ENCODE results near the gene CENPO.

CENPO gene

DNA sequence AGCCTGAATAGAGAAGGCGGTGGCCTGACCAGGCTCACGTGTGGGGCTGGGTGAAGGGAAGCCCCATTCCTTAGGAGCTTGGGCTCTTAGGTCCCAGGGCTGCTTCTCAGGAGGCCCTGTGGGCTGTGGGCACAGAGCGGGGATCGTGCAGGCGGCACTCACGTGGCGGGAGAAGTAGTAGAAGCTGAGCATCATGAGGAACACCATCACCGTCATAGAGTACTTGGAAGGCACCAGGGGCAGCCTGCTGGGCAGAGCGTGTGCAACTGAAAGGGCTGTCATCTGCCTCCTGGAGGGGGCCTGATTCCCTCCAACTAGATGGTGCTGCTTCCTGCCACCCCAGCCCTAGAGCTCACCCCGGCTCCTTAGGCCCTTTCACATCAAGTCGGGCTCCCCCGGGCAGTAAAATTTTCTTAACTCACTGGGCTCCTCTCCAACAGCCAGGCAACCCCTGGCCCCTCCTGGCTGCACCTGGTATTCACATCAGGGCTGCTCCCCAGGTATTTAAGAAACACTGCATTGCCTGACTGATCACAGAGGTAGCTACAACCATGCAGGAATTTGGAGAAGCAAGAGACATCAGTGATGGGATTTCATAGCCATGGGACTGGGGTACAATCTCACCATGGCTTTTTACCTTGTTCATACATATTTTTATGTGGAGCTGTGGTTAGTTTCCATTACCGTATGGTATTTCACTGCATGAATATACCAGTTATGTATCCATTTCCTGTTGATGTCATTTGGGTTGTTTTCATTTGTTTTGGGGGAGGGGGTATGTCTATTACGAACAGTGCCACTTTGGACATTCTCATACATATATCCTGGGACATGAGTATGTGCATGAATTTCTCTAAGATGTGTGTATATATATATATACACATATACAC, 32.9 kb downstream of the CENPO start:
- H3K27me3 ChIP-seq (replicated peaks in 2 of 5; ENCODE audit: control insufficient read depth in 4 of 5, insufficient read depth in 5 of 5, low read length in 4 of 5): no peaks in the 10 kb centered on the region
- ChIA-PET POLR2A (no interaction called here), CTCF (interaction anchor here (0.6 to 8.6 kb wide), 9 partner anchors 7 to 553 kb away, joined by 3 to 92 read pairs (median 3); no protein-coding TSS in a partner anchor)
- 100% methylated on average over 9 of the region's 14 CpGs for WGBS (ENCODE audit: insufficient coverage)
- DNase-seq: no peak
- peaks cover 6 to 64% (median 46%) of the 10 kb centered on the region in 4 experiments for H3K36me3 ChIP-seq (ENCODE audit: control insufficient read depth in 4 of 4, insufficient read depth in 4 of 4, low read length in 3 of 4)
- H3K4me3 ChIP-seq (ENCODE audit: control insufficient read depth in 1 of 7, extremely low read depth in 1 of 7, insufficient read depth in 4 of 7, low read depth in 2 of 7, low read length in 6 of 7): no peak overlapping the region
- peaks cover 0 to 6% (median under 1%) of the 10 kb centered on the region in 4 experiments for H3K4me1 ChIP-seq (ENCODE audit: control extremely low read depth in 1 of 4, control insufficient read depth in 4 of 4, insufficient read depth in 4 of 4, low read length in 3 of 4)
- H3K9me3 ChIP-seq (ENCODE audit: control extremely low read depth in 1 of 5, control insufficient read depth in 4 of 5, insufficient read depth in 2 of 5, low read depth in 1 of 5, low read length in 4 of 5): no peaks in the 10 kb centered on the region
- H3K27ac ChIP-seq (ENCODE audit: insufficient read depth in 1 of 2, low read depth in 1 of 2, low read length in 2 of 2, poor library complexity in 1 of 2, severe bottlenecking in 2 of 2): no peak overlapping the region

- Histone ChIP-seq H3K27ac (ENCODE audit: insufficient read depth in 1 of 2, low read depth in 1 of 2, low read length in 2 of 2, poor library complexity in 1 of 2, severe bottlenecking in 2 of 2) (no peak overlapping the region), H3K4me3 (ENCODE audit: control insufficient read depth in 1 of 7, extremely low read depth in 1 of 7, insufficient read depth in 4 of 7, low read depth in 2 of 7, low read length in 6 of 7) (no peak overlapping the region), H3K27me3 (replicated peaks in 2 of 5; ENCODE audit: control insufficient read depth in 4 of 5, insufficient read depth in 5 of 5, low read length in 4 of 5) (no peaks in the 10 kb centered on the region), H3K9me3 (ENCODE audit: control extremely low read depth in 1 of 5, control insufficient read depth in 4 of 5, insufficient read depth in 2 of 5, low read depth in 1 of 5, low read length in 4 of 5) (no peaks in the 10 kb centered on the region), H3K36me3 (ENCODE audit: control insufficient read depth in 4 of 4, insufficient read depth in 4 of 4, low read length in 3 of 4) (peaks cover 0 to 62% (median 43%) of the 10 kb centered on the region in 4 experiments), H3K4me1 (ENCODE audit: control extremely low read depth in 1 of 4, control insufficient read depth in 4 of 4, insufficient read depth in 4 of 4, low read length in 3 of 4) (peaks cover 0 to 6% (median under 1%) of the 10 kb centered on the region in 4 experiments)
- ChIA-PET POLR2A (interaction anchor here (1.5 kb wide), 1 partner anchor 416 kb away, joined by 3 read pairs; no protein-coding TSS in a partner anchor), CTCF (interaction anchor here (1.0 to 8.6 kb wide), 10 partner anchors 8 to 422 kb away, joined by 3 to 92 read pairs (median 6); no protein-coding TSS in a partner anchor)
- no CpG with 5 or more reads among the region's 5 CpGs for WGBS (ENCODE audit: insufficient coverage)
- no peak for DNase-seq
Measured at GRCh38 chr2:24826773-24827145, 33.5 kb downstream of the CENPO start.

DNA sequence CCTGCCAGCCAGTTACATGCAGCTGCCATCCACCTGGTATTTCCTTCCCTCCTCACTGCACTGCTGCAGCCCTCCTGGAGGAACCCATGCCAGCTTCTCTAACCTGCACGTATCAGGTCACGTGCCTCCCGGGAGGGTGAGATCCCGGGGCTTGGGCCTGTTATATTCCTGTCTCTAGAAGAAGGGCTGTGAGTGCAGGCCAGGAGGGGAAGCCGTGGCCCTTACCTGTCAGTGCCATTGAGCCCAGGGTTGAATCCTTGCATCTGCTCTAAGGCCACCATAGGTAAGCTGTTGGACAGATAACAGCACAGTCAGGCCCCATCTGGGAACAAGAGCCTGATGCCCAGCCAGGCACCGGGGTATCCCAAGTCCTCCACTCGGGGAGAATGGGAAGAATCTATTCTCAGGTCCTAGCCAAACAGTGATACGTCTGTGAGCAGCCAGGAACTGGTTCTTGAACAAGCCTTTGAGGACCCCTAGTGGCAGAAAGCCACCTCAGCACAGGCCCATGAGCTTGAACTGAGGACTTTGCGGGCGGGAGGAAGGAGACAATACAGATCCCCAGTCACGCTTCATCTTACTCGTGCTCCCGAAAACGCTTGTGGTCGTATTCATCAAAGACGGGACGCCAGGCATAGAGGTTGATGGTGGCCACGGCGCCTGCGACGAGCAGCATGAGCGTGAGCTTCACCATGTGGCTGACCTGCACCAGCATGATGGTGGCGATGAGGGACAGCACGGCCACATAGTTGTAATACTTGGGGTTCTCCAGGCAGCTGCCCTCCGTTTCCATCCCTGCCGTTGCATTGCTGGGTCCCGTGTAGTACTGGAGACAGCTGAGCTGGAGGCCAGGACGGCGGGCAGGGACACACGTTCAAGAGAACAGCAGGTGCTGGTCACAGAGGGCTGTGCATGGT, 34.4 kb downstream of the CENPO start:
- H3K27ac ChIP-seq (ENCODE audit: insufficient read depth in 1 of 2, low read depth in 1 of 2, low read length in 2 of 2, poor library complexity in 1 of 2, severe bottlenecking in 2 of 2): no peak overlapping the region
- CTCF ChIA-PET: interaction anchor here (0.6 to 8.6 kb wide), 27 partner anchors 9 to 602 kb away, joined by 3 to 92 read pairs (median 3); no protein-coding TSS in a partner anchor
- H3K27me3 ChIP-seq (replicated peaks in 2 of 5; ENCODE audit: control insufficient read depth in 4 of 5, insufficient read depth in 5 of 5, low read length in 4 of 5): no peaks in the 10 kb centered on the region
- H3K4me1 ChIP-seq (ENCODE audit: control extremely low read depth in 1 of 4, control insufficient read depth in 4 of 4, insufficient read depth in 4 of 4, low read length in 3 of 4): peaks cover 0 to 6% (median under 1%) of the 10 kb centered on the region in 4 experiments
- POLR2A ChIA-PET: interaction anchor here (1.5 kb wide), 1 partner anchor 417 kb away, joined by 3 read pairs; no protein-coding TSS in a partner anchor
- peaks cover 0 to 53% (median 38%) of the 10 kb centered on the region in 4 experiments for H3K36me3 ChIP-seq (ENCODE audit: control insufficient read depth in 4 of 4, insufficient read depth in 4 of 4, low read length in 3 of 4)
- H3K4me3 ChIP-seq (ENCODE audit: control insufficient read depth in 1 of 7, extremely low read depth in 1 of 7, insufficient read depth in 4 of 7, low read depth in 2 of 7, low read length in 6 of 7): no peak overlapping the region
- no peaks in the 10 kb centered on the region for H3K9me3 ChIP-seq (ENCODE audit: control extremely low read depth in 1 of 5, control insufficient read depth in 4 of 5, insufficient read depth in 2 of 5, low read depth in 1 of 5, low read length in 4 of 5)
- WGBS (ENCODE audit: insufficient coverage): 65% methylated on average over 30 of the region's 30 CpGs
- DNase-seq: peak; percentile 79 to 89 (median 82)

DNA sequence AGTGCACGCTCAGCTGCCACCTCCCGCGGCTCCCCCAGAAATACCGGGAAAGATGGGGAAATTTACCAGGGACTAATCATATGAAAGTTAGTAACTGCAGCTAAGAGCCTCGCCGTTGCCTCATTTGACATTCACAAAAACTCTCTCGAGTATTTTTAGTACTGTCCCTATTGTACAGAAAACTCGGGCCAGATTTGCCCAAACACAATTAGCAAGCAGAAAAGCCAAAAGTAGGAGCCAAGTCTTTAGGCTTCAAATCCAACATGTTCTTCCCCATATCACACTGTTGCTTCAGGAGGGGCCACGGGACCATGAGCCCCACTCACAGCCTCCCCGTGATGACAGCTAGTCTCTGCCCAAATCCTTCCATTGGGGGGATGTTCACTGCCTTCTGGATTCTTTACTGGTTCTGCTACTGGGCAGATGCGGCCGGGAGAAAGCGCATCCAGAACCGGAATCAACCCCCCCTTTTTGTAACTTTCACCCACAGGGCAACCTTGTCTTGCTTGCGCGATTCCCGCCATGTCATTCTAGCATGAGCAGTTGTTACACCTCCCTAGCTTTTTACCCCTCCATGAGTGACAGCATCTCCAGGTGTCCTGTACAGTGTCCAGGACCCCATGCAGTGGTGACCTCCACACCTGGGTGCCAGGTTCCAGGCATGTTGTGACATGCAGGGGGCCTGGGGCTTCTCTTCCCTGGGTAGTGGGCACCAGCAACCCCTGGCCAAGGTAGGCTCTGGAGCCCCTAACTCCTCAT, 35.2 kb downstream of the CENPO start:
- Histone ChIP-seq H3K4me3 (ENCODE audit: control insufficient read depth in 1 of 7, extremely low read depth in 1 of 7, insufficient read depth in 4 of 7, low read depth in 2 of 7, low read length in 6 of 7) (no peak overlapping the region), H3K36me3 (ENCODE audit: control insufficient read depth in 4 of 4, insufficient read depth in 4 of 4, low read length in 3 of 4) (peaks cover 0 to 46% (median 37%) of the 10 kb centered on the region in 4 experiments), H3K27me3 (replicated peaks in 2 of 5; ENCODE audit: control insufficient read depth in 4 of 5, insufficient read depth in 5 of 5, low read length in 4 of 5) (no peaks in the 10 kb centered on the region), H3K4me1 (ENCODE audit: control extremely low read depth in 1 of 4, control insufficient read depth in 4 of 4, insufficient read depth in 4 of 4, low read length in 3 of 4) (peaks cover 0 to 6% (median under 1%) of the 10 kb centered on the region in 4 experiments), H3K27ac (ENCODE audit: insufficient read depth in 1 of 2, low read depth in 1 of 2, low read length in 2 of 2, poor library complexity in 1 of 2, severe bottlenecking in 2 of 2) (no peak overlapping the region), H3K9me3 (ENCODE audit: control extremely low read depth in 1 of 5, control insufficient read depth in 4 of 5, insufficient read depth in 2 of 5, low read depth in 1 of 5, low read length in 4 of 5) (no peaks in the 10 kb centered on the region)
- WGBS (ENCODE audit: insufficient coverage): 91% methylated on average over 17 of the region's 17 CpGs
- ChIA-PET CTCF (interaction anchor here (0.7 to 8.6 kb wide), 24 partner anchors 9 to 603 kb away, joined by 3 to 92 read pairs (median 4); no protein-coding TSS in a partner anchor), POLR2A (interaction anchor here (1.5 kb wide), 1 partner anchor 418 kb away, joined by 3 read pairs; no protein-coding TSS in a partner anchor)
- no peak for DNase-seq

DNA sequence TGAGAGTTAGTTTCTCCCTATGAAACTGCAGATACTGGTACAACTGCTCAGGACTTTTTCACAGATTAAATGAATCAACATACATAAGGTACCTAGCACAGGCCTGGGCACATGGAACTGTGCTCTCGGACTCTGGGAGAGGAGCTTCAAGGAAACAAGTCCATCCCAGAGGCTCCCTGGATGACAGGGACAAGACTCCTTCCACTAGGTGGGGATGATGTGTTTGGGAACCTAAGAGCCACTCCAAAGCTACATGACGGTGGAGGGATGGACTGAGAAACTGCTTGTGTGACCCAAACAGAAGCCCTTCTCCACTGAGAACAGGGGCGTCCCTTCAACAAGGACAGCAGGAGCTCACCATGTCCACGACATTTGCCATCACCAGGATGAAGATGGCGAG, 37.1 kb downstream of the CENPO start:
- WGBS (ENCODE audit: insufficient coverage): 94% methylated on average over 4 of the region's 5 CpGs
- peaks cover 0 to 6% (median under 1%) of the 10 kb centered on the region in 4 experiments for H3K4me1 ChIP-seq (ENCODE audit: control extremely low read depth in 1 of 4, control insufficient read depth in 4 of 4, insufficient read depth in 4 of 4, low read length in 3 of 4)
- no peak for DNase-seq
- H3K9me3 ChIP-seq (ENCODE audit: control extremely low read depth in 1 of 5, control insufficient read depth in 4 of 5, insufficient read depth in 2 of 5, low read depth in 1 of 5, low read length in 4 of 5): no peaks in the 10 kb centered on the region
- no peak overlapping the region for H3K4me3 ChIP-seq (ENCODE audit: control insufficient read depth in 1 of 7, extremely low read depth in 1 of 7, insufficient read depth in 4 of 7, low read depth in 2 of 7, low read length in 6 of 7)
- ChIA-PET POLR2A (no interaction called here), CTCF (interaction anchor here (0.9 to 8.6 kb wide), 5 partner anchors 11 to 421 kb away, joined by 3 to 92 read pairs (median 4); no protein-coding TSS in a partner anchor)
- no peaks in the 10 kb centered on the region for H3K27me3 ChIP-seq (replicated peaks in 2 of 5; ENCODE audit: control insufficient read depth in 4 of 5, insufficient read depth in 5 of 5, low read length in 4 of 5)
- peaks cover 4 to 56% (median 42%) of the 10 kb centered on the region in 4 experiments for H3K36me3 ChIP-seq (ENCODE audit: control insufficient read depth in 4 of 4, insufficient read depth in 4 of 4, low read length in 3 of 4)
- no peak overlapping the region for H3K27ac ChIP-seq (ENCODE audit: insufficient read depth in 1 of 2, low read depth in 1 of 2, low read length in 2 of 2, poor library complexity in 1 of 2, severe bottlenecking in 2 of 2)

GRCh38 chr2:24830786-24831185, 37.6 kb downstream of the CENPO start:
- Histone ChIP-seq H3K4me3 (ENCODE audit: control insufficient read depth in 1 of 7, extremely low read depth in 1 of 7, insufficient read depth in 4 of 7, low read depth in 2 of 7, low read length in 6 of 7) (no peak overlapping the region), H3K36me3 (ENCODE audit: control insufficient read depth in 4 of 4, insufficient read depth in 4 of 4, low read length in 3 of 4) (peaks cover 4 to 52% (median 41%) of the 10 kb centered on the region in 4 experiments), H3K4me1 (ENCODE audit: control extremely low read depth in 1 of 4, control insufficient read depth in 4 of 4, insufficient read depth in 4 of 4, low read length in 3 of 4) (peaks cover 0 to 6% (median under 1%) of the 10 kb centered on the region in 4 experiments), H3K27me3 (replicated peaks in 2 of 5; ENCODE audit: control insufficient read depth in 4 of 5, insufficient read depth in 5 of 5, low read length in 4 of 5) (no peaks in the 10 kb centered on the region), H3K27ac (ENCODE audit: insufficient read depth in 1 of 2, low read depth in 1 of 2, low read length in 2 of 2, poor library complexity in 1 of 2, severe bottlenecking in 2 of 2) (no peak overlapping the region), H3K9me3 (ENCODE audit: control extremely low read depth in 1 of 5, control insufficient read depth in 4 of 5, insufficient read depth in 2 of 5, low read depth in 1 of 5, low read length in 4 of 5) (no peaks in the 10 kb centered on the region)
- DNase-seq: no peak
- CTCF ChIA-PET: interaction anchor here (1.2 to 8.6 kb wide), 4 partner anchors 11 to 422 kb away, joined by 3 to 92 read pairs (median 6); no protein-coding TSS in a partner anchor
- WGBS (ENCODE audit: insufficient coverage): 97% methylated on average over 11 of the region's 12 CpGs
- POLR2A ChIA-PET: interaction anchor here (0.6 kb wide), 1 partner anchor 338 kb away, joined by 3 read pairs; the partner anchor contains the start of gene POMC

Measured in common myeloid progenitor, CD34-positive (primary cell).